Activated T-cell treated with anti-CD3 and anti-CD28 coated beads for 24 hours (primary cell): ENCODE measurements around the gene ATAD2B.
"Not testable (repeated sequence)": the region's sequence is repeated elsewhere in the genome, so short reads cannot be mapped to it uniquely, and the experiment has no call there.

Experiments used
- DNase-seq: peaks from one replicate; pipeline ENCODE4 v3.0.0-alpha.2; 2020; ENCODE audit warnings: low read depth

The ATAD2B gene

GRCh38 chr2:23791030-23791429, 135.9 kb downstream of the ATAD2B start:
- DNase-seq: no peak

- DNase-seq: no peak
Measured at GRCh38 chr2:23789012-23789411, 137.9 kb downstream of the ATAD2B start.

GRCh38 chr2:23788100-23788499, 138.8 kb downstream of the ATAD2B start:
- DNase-seq: no peak

- no peak for DNase-seq
Measured at GRCh38 chr2:23784971-23785370, 142.0 kb downstream of the ATAD2B start.

- DNase-seq: no peak
Measured at GRCh38 chr2:23782646-23783045, 144.3 kb downstream of the ATAD2B start.

GRCh38 chr2:23782126-23782525, 144.8 kb downstream of the ATAD2B start:
- DNase-seq: no peak

GRCh38 chr2:23780465-23780864, 146.5 kb downstream of the ATAD2B start:
- not testable (repeated sequence) for DNase-seq

- no peak for DNase-seq
Measured at GRCh38 chr2:23777826-23778225, 149.1 kb downstream of the ATAD2B start.

GRCh38 chr2:23776021-23776420, 150.9 kb downstream of the ATAD2B start:
- DNase-seq: no peak

- DNase-seq: no peak
Measured at GRCh38 chr2:23772684-23773083, 154.2 kb downstream of the ATAD2B start.

GRCh38 chr2:23772056-23772455, 154.9 kb downstream of the ATAD2B start:
- no peak for DNase-seq

- no peak for DNase-seq
Measured at GRCh38 chr2:23769364-23769763, 157.6 kb downstream of the ATAD2B start.

- no peak for DNase-seq
Measured at GRCh38 chr2:23767876-23768621, 158.9 kb downstream of the ATAD2B start.

GRCh38 chr2:23762141-23762540, 164.8 kb downstream of the ATAD2B start:
- no peak for DNase-seq

- no peak for DNase-seq
Measured at GRCh38 chr2:23761638-23762037, 165.3 kb downstream of the ATAD2B start.

GRCh38 chr2:23760736-23761135, 166.2 kb downstream of the ATAD2B start:
- DNase-seq: no peak

GRCh38 chr2:23757686-23758433, 169.1 kb downstream of the ATAD2B start:
- DNase-seq: no peak

- no peak for DNase-seq
Measured at GRCh38 chr2:23756593-23757292, 170.2 kb downstream of the ATAD2B start.

GRCh38 chr2:23754970-23755369, 172.0 kb downstream of the ATAD2B start:
- DNase-seq: no peak

GRCh38 chr2:23753291-23754010, 173.5 kb downstream of the ATAD2B start:
- no peak for DNase-seq

GRCh38 chr2:23751747-23752265, 175.1 kb downstream of the ATAD2B start:
- DNase-seq: no peak
